ENCODE measurements around the gene PPP2R2C. TPM values are rescaled to one million over a fixed set of nuclear protein-coding genes. Genes with fewer than 3 reads are reported as not detected.

Gene PPP2R2C
- total RNA-seq, 1 donor from 2014 or later = 10.8 TPM

DNA sequence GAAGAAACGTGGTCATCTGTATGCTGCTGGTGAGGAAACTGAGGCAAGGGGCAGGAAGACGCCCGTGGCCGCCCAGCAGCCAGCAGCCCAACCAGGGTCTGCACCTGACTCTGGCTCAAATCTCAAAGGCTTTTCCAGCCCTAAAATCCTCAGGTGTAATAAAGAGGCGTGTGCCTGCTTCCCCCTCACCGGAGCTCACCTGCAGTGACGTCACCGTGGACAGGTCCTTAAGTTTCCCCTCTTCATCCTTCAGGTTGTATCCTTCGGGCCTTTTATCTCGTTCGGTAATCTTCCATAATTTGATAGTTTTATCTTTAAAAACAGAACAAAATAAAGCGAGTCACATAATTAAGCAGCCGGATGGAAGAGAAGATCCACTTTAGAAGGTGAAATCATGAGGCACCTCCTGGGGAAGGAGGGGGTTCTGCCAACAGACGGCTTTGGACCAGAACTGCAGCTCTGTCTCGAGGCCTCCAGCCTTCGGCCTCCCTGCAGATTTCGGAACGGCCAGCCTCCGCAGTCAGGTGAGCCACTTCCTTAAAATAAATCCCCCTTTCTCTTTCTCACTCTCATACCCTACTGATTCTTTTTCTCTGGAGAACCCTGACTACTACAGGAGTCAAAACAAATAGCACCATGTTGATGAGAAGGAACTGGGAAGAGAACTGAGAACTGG, 96.7 kb downstream of the PPP2R2C start:
- TF ChIP-seq, protein P1, sequence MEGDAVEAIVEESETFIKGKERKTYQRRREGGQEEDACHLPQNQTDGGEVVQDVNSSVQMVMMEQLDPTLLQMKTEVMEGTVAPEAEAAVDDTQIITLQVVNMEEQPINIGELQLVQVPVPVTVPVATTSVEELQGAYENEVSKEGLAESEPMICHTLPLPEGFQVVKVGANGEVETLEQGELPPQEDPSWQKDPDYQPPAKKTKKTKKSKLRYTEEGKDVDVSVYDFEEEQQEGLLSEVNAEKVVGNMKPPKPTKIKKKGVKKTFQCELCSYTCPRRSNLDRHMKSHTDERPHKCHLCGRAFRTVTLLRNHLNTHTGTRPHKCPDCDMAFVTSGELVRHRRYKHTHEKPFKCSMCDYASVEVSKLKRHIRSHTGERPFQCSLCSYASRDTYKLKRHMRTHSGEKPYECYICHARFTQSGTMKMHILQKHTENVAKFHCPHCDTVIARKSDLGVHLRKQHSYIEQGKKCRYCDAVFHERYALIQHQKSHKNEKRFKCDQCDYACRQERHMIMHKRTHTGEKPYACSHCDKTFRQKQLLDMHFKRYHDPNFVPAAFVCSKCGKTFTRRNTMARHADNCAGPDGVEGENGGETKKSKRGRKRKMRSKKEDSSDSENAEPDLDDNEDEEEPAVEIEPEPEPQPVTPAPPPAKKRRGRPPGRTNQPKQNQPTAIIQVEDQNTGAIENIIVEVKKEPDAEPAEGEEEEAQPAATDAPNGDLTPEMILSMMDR (conservative IDR thresholded peaks at IDR 0.05) = no peak
- Mint-ChIP-seq H3K9me3 (no peaks in the 10 kb centered on the region), H3K4me1 (ENCODE audit: unreplicated experiment) (no peaks in the 10 kb centered on the region), H3K36me3 (no peaks in the 10 kb centered on the region), H3K27ac (peak overlapping the region; percentile 26), H3K4me3 (no peak overlapping the region), H3K27me3 (peaks cover 15% of the 10 kb centered on the region)
- no peak for DNase-seq (ENCODE audit: extremely low spot score, unreplicated experiment)

DNA sequence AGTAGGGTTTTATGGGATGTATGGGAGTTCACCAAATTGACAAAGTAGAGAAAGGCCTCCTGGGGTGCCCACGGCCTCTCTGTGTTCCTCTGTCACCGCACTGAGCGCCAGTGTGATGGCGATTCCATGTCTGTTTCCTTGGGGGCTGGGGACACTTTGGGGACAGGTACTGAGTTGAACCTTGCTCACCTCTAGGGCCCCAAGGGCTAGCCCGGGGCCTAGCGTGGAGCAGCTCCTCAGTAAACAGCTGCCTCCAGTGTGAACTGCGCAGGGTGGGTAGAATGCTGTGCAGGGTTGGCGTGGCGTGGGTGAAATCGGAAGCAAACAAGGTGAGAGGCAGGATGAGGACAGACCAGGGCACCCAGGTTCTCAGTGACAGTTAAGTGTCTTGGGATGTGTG, 97.8 kb downstream of the PPP2R2C start:
- Mint-ChIP-seq H3K4me1 (ENCODE audit: unreplicated experiment) (no peaks in the 10 kb centered on the region), H3K9me3 (no peaks in the 10 kb centered on the region), H3K27me3 (peaks cover 12% of the 10 kb centered on the region), H3K27ac (no peak overlapping the region), H3K4me3 (no peak overlapping the region), H3K36me3 (no peaks in the 10 kb centered on the region)
- no peak for DNase-seq (ENCODE audit: extremely low spot score, unreplicated experiment)
- TF ChIP-seq, protein P1 (conservative IDR thresholded peaks at IDR 0.05) = no peak

DNA sequence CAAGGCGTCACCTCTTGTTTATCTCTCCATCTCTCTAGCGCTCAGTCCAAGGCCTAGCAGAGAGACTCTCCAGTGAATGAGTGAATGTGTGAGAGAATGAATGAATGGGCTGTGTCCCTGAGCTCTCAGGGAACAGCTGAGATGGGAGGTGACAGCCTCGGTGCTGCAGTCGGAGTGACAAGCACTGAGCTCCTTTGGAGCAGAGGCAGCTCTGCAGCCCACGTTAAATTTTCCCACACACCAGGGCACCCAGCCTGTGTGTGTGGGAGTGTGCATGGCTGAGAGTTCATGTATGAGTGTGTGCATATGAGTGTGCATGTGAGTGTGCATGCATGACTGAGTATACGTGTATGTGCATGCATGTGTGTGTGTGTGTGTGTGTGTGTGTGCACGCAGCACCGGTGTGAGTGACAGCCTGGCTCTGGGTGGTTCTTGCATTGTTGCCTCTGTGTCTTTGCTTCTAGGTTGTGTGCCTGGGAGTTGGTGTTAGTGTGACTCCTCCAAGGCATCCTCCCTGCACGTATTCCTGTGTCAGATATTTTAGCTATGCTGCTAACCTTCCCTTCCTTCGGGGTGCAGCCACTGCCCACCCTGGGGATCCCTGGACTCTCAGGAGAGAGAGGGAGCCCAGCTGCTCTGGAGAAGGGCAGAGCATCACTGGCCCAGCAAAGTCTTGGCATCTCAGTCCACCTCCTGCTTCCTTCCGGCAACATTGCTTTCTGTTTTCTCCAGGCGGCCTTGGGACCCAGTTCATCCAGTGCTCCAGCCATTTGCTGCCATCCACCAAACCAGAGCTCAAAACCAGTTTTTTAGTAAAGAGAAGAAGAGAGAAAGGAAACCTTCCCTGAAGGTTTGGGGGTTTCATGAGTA, 98.6 kb downstream of the PPP2R2C start:
- no peak overlapping the region for H3K27ac Mint-ChIP-seq
- no peak overlapping the region for H3K4me3 Mint-ChIP-seq
- TF ChIP-seq, protein P1 (conservative IDR thresholded peaks at IDR 0.05) = no peak
- H3K9me3 Mint-ChIP-seq = no peaks in the 10 kb centered on the region
- DNase-seq (ENCODE audit: extremely low spot score, unreplicated experiment) = no peak
- peaks cover 13% of the 10 kb centered on the region for H3K27me3 Mint-ChIP-seq
- no peaks in the 10 kb centered on the region for H3K4me1 Mint-ChIP-seq (ENCODE audit: unreplicated experiment)
- no peaks in the 10 kb centered on the region for H3K36me3 Mint-ChIP-seq

DNA sequence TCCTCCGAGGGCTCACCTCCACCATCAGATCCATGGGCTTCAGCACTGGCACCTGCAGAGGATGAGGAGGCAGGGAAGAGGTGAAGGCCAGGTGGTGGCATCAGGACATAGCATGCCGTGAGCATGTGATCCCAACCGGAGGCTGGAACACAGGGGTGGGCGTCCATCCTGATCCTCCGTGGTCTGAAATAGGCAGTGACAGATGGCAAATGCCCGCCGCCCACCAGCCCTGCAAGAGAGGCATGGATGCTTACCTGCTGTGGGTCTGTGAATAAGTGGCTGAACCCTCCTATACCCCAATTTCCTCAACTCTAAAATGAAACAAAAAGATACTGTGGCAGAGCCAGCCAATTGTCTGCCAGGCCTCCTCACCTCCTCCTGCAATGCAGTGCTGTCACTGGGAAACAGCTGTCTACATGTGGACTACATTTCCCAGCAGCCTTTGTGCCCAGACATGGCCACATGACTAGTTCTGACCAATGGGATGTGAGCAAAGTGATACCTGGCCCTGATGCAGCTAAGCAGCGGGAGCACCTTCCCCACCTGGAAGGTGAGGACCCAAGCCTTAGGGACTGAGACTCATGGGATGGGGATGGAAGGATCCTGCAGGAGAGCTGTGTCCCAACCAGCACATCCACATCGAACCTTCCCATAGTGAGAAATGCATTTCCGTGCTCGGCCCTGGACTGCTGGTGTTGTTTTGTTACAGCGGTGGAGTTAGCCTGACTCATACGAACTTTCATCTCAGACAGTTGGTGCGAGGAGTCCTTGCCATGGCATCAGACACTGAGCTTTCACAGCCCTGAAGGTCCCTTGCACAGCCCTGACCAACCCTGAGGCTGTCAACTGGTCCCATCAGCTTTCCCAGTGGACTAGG, 99.5 kb downstream of the PPP2R2C start:
- Mint-ChIP-seq H3K9me3 (no peaks in the 10 kb centered on the region), H3K36me3 (no peaks in the 10 kb centered on the region), H3K4me1 (ENCODE audit: unreplicated experiment) (no peaks in the 10 kb centered on the region), H3K4me3 (no peak overlapping the region), H3K27ac (no peak overlapping the region), H3K27me3 (peaks cover 21% of the 10 kb centered on the region)
- DNase-seq (ENCODE audit: extremely low spot score, unreplicated experiment) = no peak
- TF ChIP-seq, protein P1 (conservative IDR thresholded peaks at IDR 0.05) = no peak

DNA sequence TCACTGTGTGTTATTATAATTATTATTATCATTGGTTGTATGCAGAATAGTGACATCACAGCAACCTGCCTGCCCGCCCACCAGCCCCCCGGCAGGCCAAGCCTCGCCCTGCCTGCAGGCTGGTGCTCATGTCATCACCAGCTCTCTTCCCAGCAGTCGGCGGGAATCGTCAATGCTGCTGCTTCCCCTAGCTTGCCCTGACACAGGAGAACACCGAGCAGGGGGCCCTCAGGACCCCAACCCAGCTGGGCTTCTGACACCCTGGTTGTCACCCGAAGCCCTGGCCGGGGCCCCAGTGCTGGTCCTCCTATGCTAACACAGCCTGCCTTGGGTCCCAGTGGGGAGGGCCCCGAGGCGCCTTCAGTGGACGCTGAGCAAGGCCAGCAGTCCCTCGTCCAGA, 100.6 kb downstream of the PPP2R2C start:
- H3K36me3 Mint-ChIP-seq = no peaks in the 10 kb centered on the region
- TF ChIP-seq, protein P1 (conservative IDR thresholded peaks at IDR 0.05) = no peak
- no peaks in the 10 kb centered on the region for H3K9me3 Mint-ChIP-seq
- DNase-seq (ENCODE audit: extremely low spot score, unreplicated experiment) = no peak
- H3K4me1 Mint-ChIP-seq (ENCODE audit: unreplicated experiment) = no peaks in the 10 kb centered on the region
- H3K27ac Mint-ChIP-seq = no peak overlapping the region
- peaks cover 30% of the 10 kb centered on the region for H3K27me3 Mint-ChIP-seq
- H3K4me3 Mint-ChIP-seq = no peak overlapping the region
